Activated CD8-positive, alpha-beta memory T cell treated with anti-CD3 and anti-CD28 coated beads, Interleukin-2, amount 50 U/mL, for 24 hours (primary cell): ENCODE results near the gene B4GALT1.
A peak's percentile ranks its signal among the peaks of the same experiment; 100 is the strongest.
"Not testable (repeated sequence)": the region's sequence is repeated elsewhere in the genome, so short reads cannot be mapped to it uniquely, and the experiment has no call there.

Source experiments
- DNase-seq: peaks from one replicate; pipeline ENCODE4 v3.0.0-alpha.2; 2020; ENCODE audit errors: extremely low read depth

B4GALT1 gene

GRCh38 chr9:33103501-33104281, 63.4 kb downstream of the B4GALT1 start:
- DNase-seq = no peak

GRCh38 chr9:33102551-33103210, 64.5 kb downstream of the B4GALT1 start:
- DNase-seq = no peak

GRCh38 chr9:33101104-33101951, 65.8 kb downstream of the B4GALT1 start:
- DNase-seq = no peak

GRCh38 chr9:33099754-33100153, 67.4 kb downstream of the B4GALT1 start:
- no peak for DNase-seq

- no peak for DNase-seq
Measured at GRCh38 chr9:33097192-33097591, 69.9 kb downstream of the B4GALT1 start.

GRCh38 chr9:33092634-33093033, 74.5 kb downstream of the B4GALT1 start:
- DNase-seq = no peak

- not testable (repeated sequence) for DNase-seq
Measured at GRCh38 chr9:33085672-33086071, 81.5 kb downstream of the B4GALT1 start.

- DNase-seq = no peak
Measured at GRCh38 chr9:33082538-33083326, 84.4 kb downstream of the B4GALT1 start.

GRCh38 chr9:33082128-33082527, 85.0 kb downstream of the B4GALT1 start:
- no peak for DNase-seq

GRCh38 chr9:33081128-33081851, 85.8 kb downstream of the B4GALT1 start:
- peak; percentile 24 for DNase-seq

GRCh38 chr9:33080534-33080933, 86.6 kb downstream of the B4GALT1 start:
- no peak for DNase-seq

GRCh38 chr9:33076046-33077004, 90.8 kb downstream of the B4GALT1 start, which contains the start of gene SMU1:
SMU1 (minus strand) TSS chr9:33076674; CDS start chr9:33076608, 66 bp downstream.
- peak; percentile 89 for DNase-seq

- no peak for DNase-seq
Measured at GRCh38 chr9:33068991-33069390, 98.1 kb downstream of the B4GALT1 start.

- no peak for DNase-seq
Measured at GRCh38 chr9:33065157-33066076, 101.7 kb downstream of the B4GALT1 start.
